ENCODE data around the gene RAB10. TPM values are rescaled to one million over a fixed set of nuclear protein-coding genes. Genes with fewer than 3 reads are reported as not detected.

Gene RAB10
- total and polyA plus RNA-seq, 2 experiments from 2014 or later: 102 to 143 TPM

- Histone ChIP-seq H3K36me3 (ENCODE audit: insufficient read depth) (peaks cover 4% of the 10 kb centered on the region; the same call in 1 of the 2 replicates), H3K4me2 (no peak overlapping the region), H3K27me3 (ENCODE audit: insufficient read depth) (no peaks in the 10 kb centered on the region), H3K4me3 (no peak overlapping the region), H2AFZ (no peak overlapping the region), H3F3A (replicated peaks; ENCODE audit: low read depth) (no peaks in the 10 kb centered on the region), H3K4me1 (ENCODE audit: insufficient read depth) (peaks cover 27% of the 10 kb centered on the region), H3K27ac (ENCODE audit: low read depth) (no peak overlapping the region), H3K79me2 (replicated peaks; ENCODE audit: insufficient read depth) (peaks cover 12% of the 10 kb centered on the region; the same call in 1 of the 2 replicates), H3K9me2 (ENCODE audit: insufficient read depth) (no peaks in the 10 kb centered on the region), H4K20me1 (replicated peaks; ENCODE audit: insufficient read depth) (peaks cover 10% of the 10 kb centered on the region)
- H3K9me3 Mint-ChIP-seq: no peaks in the 10 kb centered on the region
- peaks cover 19% of the 10 kb centered on the region for H3K27me3 Mint-ChIP-seq (ENCODE audit: insufficient read depth, low read depth, poor library complexity)
- TF ChIP-seq JUNB (IDR thresholded peaks at IDR 0.05; ENCODE audit: unreplicated experiment) (no peak), ZNF331 (CRISPR knock-in tag; IDR thresholded peaks at IDR 0.05; ENCODE audit: low read depth) (no peak), REST (IDR thresholded peaks at IDR 0.05; ENCODE audit: unreplicated experiment) (no peak), EZH2phosphoT487 (IDR thresholded peaks at IDR 0.05; ENCODE audit: unreplicated experiment) (no peak), EZH2 (IDR thresholded peaks at IDR 0.05; ENCODE audit: low read depth, unreplicated experiment) (no peak), NANOG (IDR thresholded peaks at IDR 0.05; ENCODE audit: borderline replicate concordance) (no peak), ZNF114 (CRISPR knock-in tag; IDR thresholded peaks at IDR 0.05) (no peak), ETS1 (IDR thresholded peaks at IDR 0.05) (no peak), STAT1 (IDR thresholded peaks at IDR 0.05; ENCODE audit: unreplicated experiment) (no peak), POLR2AphosphoS5 (IDR thresholded peaks at IDR 0.05; ENCODE audit: low read depth) (no peak), CREB1 (CRISPR knock-in tag; IDR thresholded peaks at IDR 0.05; ENCODE audit: low read depth) (no peak), CTCF (conservative IDR thresholded peaks at IDR 0.05; ENCODE audit: low read depth in 2 of 2) (no peak), ZNF462 (CRISPR knock-in tag; IDR thresholded peaks at IDR 0.05) (no peak)
- no peak overlapping the region for H3K27ac Mint-ChIP-seq
- no peak overlapping the region; the same call in 2 of the 3 replicates for H3K4me3 Mint-ChIP-seq
- no peak for DNase-seq (ENCODE audit: low spot score)
- H3K36me3 Mint-ChIP-seq (ENCODE audit: low read depth): peaks cover 10% of the 10 kb centered on the region; the same call in 2 of the 3 replicates
- peaks cover 30% of the 10 kb centered on the region for H3K4me1 Mint-ChIP-seq
- ATAC-seq: no peak
Measured at GRCh38 chr2:26177122-26177521, 143.2 kb downstream of the RAB10 start.

Measured in GM23338 (cell line).